ENCODE results near the gene NLRC5.

The NLRC5 gene

GRCh38 chr16:57131351-57131970 is 142.1 kb downstream of the NLRC5 start:
- TF ChIP-seq BACH2 (CRISPR knock-in tag; IDR thresholded peaks at IDR 0.05; ENCODE audit: borderline replicate concordance) (no peak), CSDC2 (CRISPR knock-in tag; IDR thresholded peaks at IDR 0.05) (no peak), ESRRG (CRISPR knock-in tag; IDR thresholded peaks at IDR 0.05) (no peak), GLIS3 (CRISPR knock-in tag; IDR thresholded peaks at IDR 0.05) (no peak), PATZ1 (CRISPR knock-in tag; IDR thresholded peaks at IDR 0.05; ENCODE audit: borderline replicate concordance) (no peak), SNAI2 (CRISPR knock-in tag; IDR thresholded peaks at IDR 0.05) (no peak), ZNF8 (CRISPR knock-in tag; IDR thresholded peaks at IDR 0.05) (no peak), PPARA (CRISPR knock-in tag; IDR thresholded peaks at IDR 0.05; ENCODE audit: borderline replicate concordance) (no peak), TSHZ2 (CRISPR knock-in tag; IDR thresholded peaks at IDR 0.05) (no peak), CSRNP3 (CRISPR knock-in tag; IDR thresholded peaks at IDR 0.05) (no peak), POU6F1 (CRISPR knock-in tag; IDR thresholded peaks at IDR 0.05; ENCODE audit: borderline replicate concordance, low read depth) (no peak), RARB (CRISPR knock-in tag; IDR thresholded peaks at IDR 0.05) (no peak), CREB5 (CRISPR knock-in tag; IDR thresholded peaks at IDR 0.05; ENCODE audit: low read depth) (no peak), ZC3H10 (CRISPR knock-in tag; IDR thresholded peaks at IDR 0.05) (no peak), OSR1 (CRISPR knock-in tag; IDR thresholded peaks at IDR 0.05) (no peak), ZFP30 (CRISPR knock-in tag; IDR thresholded peaks at IDR 0.05) (no peak)
- no peak for ATAC-seq

GRCh38 chr16:57132470-57132869 is 143.1 kb downstream of the NLRC5 start:
- ATAC-seq, result no peak
- TF ChIP-seq RARB (CRISPR knock-in tag; IDR thresholded peaks at IDR 0.05) (no peak), ARNTL (CRISPR knock-in tag; IDR thresholded peaks at IDR 0.05; ENCODE audit: borderline replicate concordance, low read depth) (no peak), OSR1 (CRISPR knock-in tag; IDR thresholded peaks at IDR 0.05) (no peak), PPARA (CRISPR knock-in tag; IDR thresholded peaks at IDR 0.05; ENCODE audit: borderline replicate concordance) (no peak), CREB5 (CRISPR knock-in tag; IDR thresholded peaks at IDR 0.05; ENCODE audit: low read depth) (no peak), TCF4 (CRISPR knock-in tag; IDR thresholded peaks at IDR 0.05; ENCODE audit: borderline replicate concordance) (no peak), GLIS3 (CRISPR knock-in tag; IDR thresholded peaks at IDR 0.05) (no peak), POU6F1 (CRISPR knock-in tag; IDR thresholded peaks at IDR 0.05; ENCODE audit: borderline replicate concordance, low read depth) (no peak), ZFP30 (CRISPR knock-in tag; IDR thresholded peaks at IDR 0.05) (no peak), ZNF8 (CRISPR knock-in tag; IDR thresholded peaks at IDR 0.05) (no peak), BACH2 (CRISPR knock-in tag; IDR thresholded peaks at IDR 0.05; ENCODE audit: borderline replicate concordance) (no peak), TOX (CRISPR knock-in tag; IDR thresholded peaks at IDR 0.05; ENCODE audit: borderline replicate concordance) (no peak), ZFP3 (CRISPR knock-in tag; IDR thresholded peaks at IDR 0.05) (no peak), ZC3H10 (CRISPR knock-in tag; IDR thresholded peaks at IDR 0.05) (no peak), TSHZ2 (CRISPR knock-in tag; IDR thresholded peaks at IDR 0.05) (no peak), PATZ1 (CRISPR knock-in tag; IDR thresholded peaks at IDR 0.05; ENCODE audit: borderline replicate concordance) (no peak)

Data from SK-N-SH treated with all-trans-retinoic acid at 6 μM for 48 hours (cell line).